ENCODE measurements around the gene TNFAIP8L3.

TNFAIP8L3 gene

GRCh38 chr15:51089041-51089440 is 5.7 kb downstream of the TNFAIP8L3 start:
- no peak for DNase-seq

GRCh38 chr15:51088585-51088984 is 6.1 kb downstream of the TNFAIP8L3 start:
- no peak for DNase-seq

GRCh38 chr15:51087513-51087912 is 7.2 kb downstream of the TNFAIP8L3 start:
- no peak for DNase-seq

GRCh38 chr15:51086409-51086808 is 8.3 kb downstream of the TNFAIP8L3 start:
- DNase-seq = no peak

- no peak for DNase-seq
Measured at GRCh38 chr15:51085764-51086163, 8.9 kb downstream of the TNFAIP8L3 start.

- DNase-seq = no peak
Measured at GRCh38 chr15:51083641-51084166, 11.0 kb downstream of the TNFAIP8L3 start.

GRCh38 chr15:51082246-51082645 is 12.5 kb downstream of the TNFAIP8L3 start:
- no peak for DNase-seq

GRCh38 chr15:51080286-51080685 is 14.4 kb downstream of the TNFAIP8L3 start:
- DNase-seq = no peak

GRCh38 chr15:51079226-51079625 is 15.5 kb downstream of the TNFAIP8L3 start:
- no peak for DNase-seq

GRCh38 chr15:51077221-51078153 is 17.2 kb downstream of the TNFAIP8L3 start:
- DNase-seq = peak; percentile 62 to 83

GRCh38 chr15:51076524-51077220 is 18.0 kb downstream of the TNFAIP8L3 start:
- DNase-seq = no peak

GRCh38 chr15:51075826-51076523 is 18.7 kb downstream of the TNFAIP8L3 start:
- DNase-seq = peak in 1 of 2 donors; percentile 68

GRCh38 chr15:51075364-51075763 is 19.3 kb downstream of the TNFAIP8L3 start:
- DNase-seq = no peak

GRCh38 chr15:51074926-51075325 is 19.8 kb downstream of the TNFAIP8L3 start:
- DNase-seq = no peak

GRCh38 chr15:51071578-51071977 is 23.1 kb downstream of the TNFAIP8L3 start:
- no peak for DNase-seq

GRCh38 chr15:51069983-51070382 is 24.7 kb downstream of the TNFAIP8L3 start:
- DNase-seq = no peak

- no peak for DNase-seq
Measured at GRCh38 chr15:51067510-51067909, 27.2 kb downstream of the TNFAIP8L3 start.

GRCh38 chr15:51065781-51066180 is 28.9 kb downstream of the TNFAIP8L3 start:
- DNase-seq = no peak

GRCh38 chr15:51065261-51065660 is 29.4 kb downstream of the TNFAIP8L3 start:
- DNase-seq = no peak

- no peak for DNase-seq
Measured at GRCh38 chr15:51062736-51063135, 32.0 kb downstream of the TNFAIP8L3 start.

GRCh38 chr15:51060030-51060673 is 34.6 kb downstream of the TNFAIP8L3 start:
- DNase-seq = no peak

GRCh38 chr15:51054535-51054934 is 40.2 kb downstream of the TNFAIP8L3 start:
- no peak for DNase-seq

GRCh38 chr15:51053571-51053970 is 41.1 kb downstream of the TNFAIP8L3 start:
- DNase-seq = no peak
